SU-DHL-6 (cell line): ENCODE results near the gene RAB3C.

Source experiments
- H2AFZ ChIP-seq: fragments of 200-600 bp; sonication (generic); 2 replicates; pipeline ENCODE4 v1.6.1; 2014; ENCODE audit warnings: low read depth, mild to moderate bottlenecking, moderate library complexity, mixed read lengths, antibody characterized with exemption, low read length; ENCODE audit not compliant: severe bottlenecking
- H3F3A ChIP-seq: fragments of 200-600 bp; shearing (Covaris generic); 2 replicates; pipeline ENCODE4 v1.6.0; 2016; ENCODE audit warnings: antibody characterized with exemption, mild to moderate bottlenecking; ENCODE audit not compliant: insufficient read depth
- H3K27ac ChIP-seq: fragments of 200-600 bp; sonication (generic); 2 replicates; pipeline ENCODE4 v1.5.1; 2016; ENCODE audit warnings: low read depth, mild to moderate bottlenecking, low read length, moderate library complexity, mixed read lengths
- H3K27me3 ChIP-seq: fragments of 200-600 bp; sonication (generic), shearing (Covaris generic); 2 replicates; pipeline ENCODE4 v1.6.0; 2014; ENCODE audit warnings: mild to moderate bottlenecking, low read length
- H3K36me3 ChIP-seq: fragments of 200-600 bp; sonication (generic); 2 replicates; pipeline ENCODE4 v1.6.1; 2014; ENCODE audit warnings: mild to moderate bottlenecking, low read length, mixed read lengths
- H3K4me2 ChIP-seq: fragments of 300-600, 200-600 bp; shearing (Covaris generic), sonication (generic); 2 replicates; pipeline ENCODE4 v1.6.0; 2014; ENCODE audit warnings: low read length, low read depth, mild to moderate bottlenecking; ENCODE audit not compliant: poor library complexity, severe bottlenecking
- H3K4me3 ChIP-seq: fragments of 200-600 bp; sonication (generic); 2 replicates; pipeline ENCODE4 v1.5.1; 2014; ENCODE audit warnings: antibody characterized with exemption, low read length, mild to moderate bottlenecking, mixed read lengths; ENCODE audit not compliant: insufficient read depth, poor library complexity, severe bottlenecking
- H3K79me2 ChIP-seq: fragments of 200-600 bp; sonication (generic); 2 replicates; pipeline ENCODE4 v1.6.1; 2014; ENCODE audit warnings: mild to moderate bottlenecking, low read length, moderate library complexity; ENCODE audit not compliant: insufficient read depth
- H3K9ac ChIP-seq: fragments of 200-600 bp; sonication (generic); 2 replicates; pipeline ENCODE4 v1.7.0; 2014; ENCODE audit warnings: mild to moderate bottlenecking, low read length
- H3K9me2 ChIP-seq: fragments of 200-600 bp; sonication (generic); replicated peaks from 2 replicates; pipeline ENCODE4 v1.6.1; 2014; ENCODE audit warnings: low read length; ENCODE audit not compliant: insufficient read depth
- H3K9me3 ChIP-seq: fragments of 200-600 bp; sonication (generic); 2 replicates; pipeline ENCODE4 v1.6.1; 2014; ENCODE audit warnings: low read length, mixed read lengths; ENCODE audit not compliant: insufficient read depth
- H4K20me1 ChIP-seq: fragments of 200-600 bp; sonication (generic); 2 replicates; pipeline ENCODE4 v1.6.1; 2014; ENCODE audit warnings: low read depth, mild to moderate bottlenecking, antibody characterized with exemption, low read length, moderate library complexity, mixed read lengths
- CTCF ChIP-seq: fragments of 200-600 bp; sonication (generic); IDR thresholded peaks from one replicate; pipeline ENCODE4 v1.5.1; 2017; ENCODE audit warnings: antibody characterized with exemption, mild to moderate bottlenecking, low read length, moderate library complexity; ENCODE audit not compliant: insufficient read depth, poor library complexity, severe bottlenecking
- EZH2phosphoT487 ChIP-seq: fragments of 200-600 bp; sonication (generic), shearing (Covaris generic); conservative IDR thresholded peaks from 2 replicates; pipeline ENCODE4 v1.6.1; 2018; ENCODE audit warnings: mild to moderate bottlenecking, antibody characterized with exemption, low read length, moderate library complexity, mixed read lengths

RAB3C gene

DNA sequence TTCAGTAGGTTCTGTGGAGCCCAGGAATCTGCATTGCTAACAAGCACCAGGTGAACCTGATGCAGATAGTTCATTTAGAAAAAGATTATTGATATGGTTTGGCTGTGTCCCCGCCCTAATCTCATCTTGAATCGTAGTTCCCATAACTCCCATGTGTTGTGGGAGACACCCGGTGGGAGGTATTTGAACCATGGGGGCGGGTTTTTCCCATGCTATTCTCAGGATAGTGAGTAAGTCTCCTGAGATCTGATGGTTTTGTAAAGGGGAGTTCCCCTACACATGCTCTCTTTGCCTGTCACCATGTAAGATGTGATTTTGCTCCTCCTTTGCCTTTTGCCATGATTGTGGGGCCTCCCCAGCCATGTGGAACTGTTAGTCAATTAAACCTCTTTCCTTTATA is 212.0 kb downstream of the RAB3C start:
- Histone ChIP-seq H3K79me2 (no peaks in the 10 kb centered on the region), H3K9me2 (no peaks in the 10 kb centered on the region), H4K20me1 (no peaks in the 10 kb centered on the region), H3F3A (no peaks in the 10 kb centered on the region), H3K36me3 (no peaks in the 10 kb centered on the region), H3K9me3 (no peaks in the 10 kb centered on the region), H3K27ac (no peak overlapping the region), H3K9ac (no peak overlapping the region), H3K4me3 (no peak overlapping the region), H2AFZ (no peak overlapping the region), H3K4me2 (no peak overlapping the region), H3K27me3 (peaks cover 2% of the 10 kb centered on the region; the same call in 1 of the 2 replicates)
- TF ChIP-seq EZH2phosphoT487 = no peak
- TF ChIP-seq CTCF = no peak

- no peaks in the 10 kb centered on the region for H4K20me1 ChIP-seq
- no peak overlapping the region for H3K4me3 ChIP-seq
- no peak overlapping the region for H3K9ac ChIP-seq
- no peak overlapping the region for H3K4me2 ChIP-seq
- H2AFZ ChIP-seq = no peak overlapping the region
- H3F3A ChIP-seq = no peaks in the 10 kb centered on the region
- no peaks in the 10 kb centered on the region for H3K9me2 ChIP-seq
- TF ChIP-seq EZH2phosphoT487 (no peak), CTCF (no peak)
- H3K36me3 ChIP-seq = no peaks in the 10 kb centered on the region
- H3K27me3 ChIP-seq = peaks cover 2% of the 10 kb centered on the region; the same call in 1 of the 2 replicates
- no peak overlapping the region for H3K27ac ChIP-seq
- no peaks in the 10 kb centered on the region for H3K9me3 ChIP-seq
- H3K79me2 ChIP-seq = no peaks in the 10 kb centered on the region
These were observed 212.5 kb downstream of the RAB3C start for GRCh38 chr5:58795327-58795726.

DNA sequence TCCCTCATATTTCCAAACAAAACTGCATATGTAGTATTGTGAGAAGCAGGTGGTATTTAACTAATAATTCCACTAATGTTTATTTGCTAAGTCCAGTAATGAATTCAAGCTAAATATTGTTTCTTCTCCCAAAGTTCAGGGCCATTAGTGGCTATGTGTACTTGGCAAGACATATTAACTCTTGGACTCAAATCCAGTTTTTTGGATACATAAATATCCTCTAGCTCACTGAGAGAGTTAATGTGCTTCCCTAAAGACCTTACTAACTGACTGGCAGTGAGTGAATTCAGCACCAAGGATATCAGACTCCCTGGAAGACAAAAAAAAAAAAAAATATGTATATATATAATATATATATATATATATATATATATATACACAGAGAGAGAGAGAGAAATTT is 214.1 kb downstream of the RAB3C start:
- Histone ChIP-seq H3K27me3 (no peaks in the 10 kb centered on the region), H3K4me3 (no peak overlapping the region), H3K36me3 (no peaks in the 10 kb centered on the region), H3K79me2 (no peaks in the 10 kb centered on the region), H3K4me2 (no peak overlapping the region), H3K9ac (no peak overlapping the region), H3K9me3 (no peaks in the 10 kb centered on the region), H3F3A (no peaks in the 10 kb centered on the region), H4K20me1 (no peaks in the 10 kb centered on the region), H3K27ac (no peak overlapping the region), H2AFZ (no peak overlapping the region), H3K9me2 (no peaks in the 10 kb centered on the region)
- TF ChIP-seq CTCF = no peak
- no peak for TF ChIP-seq EZH2phosphoT487
